Measurements from ENCODE around the gene VIPR2.

- TF ChIP-seq CTCF (IDR thresholded peaks at IDR 0.05) (no peak), POLR2A (IDR thresholded peaks at IDR 0.05) (no peak)
Measured at GRCh38 chr7:159097661-159098423, 46.8 kb downstream of the VIPR2 start.
